HEK293 (cell line): Measurements from ENCODE around the gene CACNA2D1.

ENCODE experiments used
- CTCF ChIA-PET: fragments of 350-600 bp; formaldehyde crosslinking; extraction: SDS; loops from one replicate; lab custom pipeline; 2021; ENCODE audit warnings: antibody characterized with exemption; lab: Yijun Ruan, JAX
- POLR2A ChIA-PET: fragments of 300-600 bp; formaldehyde crosslinking; extraction: SDS; loops from one replicate; lab custom pipeline; 2020; ENCODE audit warnings: antibody characterized with exemption, inconsistent platforms; lab: Yijun Ruan, JAX
- H3K27ac ChIP-seq: fragments of 200-500 bp; sonication (Bioruptor generic); 2 replicates; pipeline ENCODE4 v1.5.1; 2014; ENCODE audit warnings: low read depth, low read length, control low read depth, inconsistent platforms; ENCODE audit errors: extremely low read depth
- H3K36me3 ChIP-seq, 2 experiments: fragments of 200-500 bp in 1 of 2; sonication (Bioruptor generic) in 1 of 2; 1 replicate in 1 of 2; 2 replicates in 1 of 2; pipeline ENCODE4 v1.5.1; 2014 to 2017; ENCODE audit warnings: inconsistent platforms in 2 of 2, low read length in 2 of 2; ENCODE audit not compliant: control insufficient read depth in 2 of 2, insufficient read depth in 1 of 2
- H3K4me1 ChIP-seq: fragments of 200-500 bp; sonication (Bioruptor generic); 2 replicates; pipeline ENCODE4 v1.5.1; 2014; ENCODE audit warnings: mild to moderate bottlenecking, low read length, inconsistent platforms; ENCODE audit not compliant: control insufficient read depth, insufficient read depth
- H3K4me3 ChIP-seq: 2 replicates; pipeline ENCODE4 v1.5.1; 2011; ENCODE audit warnings: low read depth, mild to moderate bottlenecking, control low read depth, low read length, moderate library complexity
- H3K9me3 ChIP-seq: fragments of 200-500 bp; sonication (Bioruptor generic); 2 replicates; pipeline ENCODE4 v1.5.1; 2014; ENCODE audit warnings: low read depth, low read length, inconsistent platforms; ENCODE audit not compliant: control insufficient read depth, insufficient read depth
- EGR2 ChIP-seq: fragments of 450-650 bp; formaldehyde crosslinking; IDR thresholded peaks from 2 replicates; pipeline ENCODE4 v1.5.1; 2016; ENCODE audit warnings: low read depth, missing biosample characterization, missing genetic modification characterization
- GLIS2 ChIP-seq: fragments of 450-650 bp; formaldehyde crosslinking; IDR thresholded peaks from 2 replicates; pipeline ENCODE4 v1.5.1; 2016; ENCODE audit warnings: missing biosample characterization, missing genetic modification characterization
- KLF10 ChIP-seq: fragments of 450-650 bp; IDR thresholded peaks from 2 replicates; pipeline ENCODE4 v1.5.1; 2018; ENCODE audit warnings: missing biosample characterization, mild to moderate bottlenecking, missing genetic modification characterization
- KLF7 ChIP-seq: fragments of 450-650 bp; formaldehyde crosslinking; IDR thresholded peaks from 2 replicates; pipeline ENCODE4 v1.5.1; 2016; ENCODE audit warnings: missing biosample characterization, missing genetic modification characterization, borderline replicate concordance
- OSR2 ChIP-seq: fragments of 450-650 bp; formaldehyde crosslinking; IDR thresholded peaks from 2 replicates; pipeline ENCODE4 v1.5.1; 2016; ENCODE audit warnings: missing biosample characterization, missing genetic modification characterization
- SP2 ChIP-seq: fragments of 450-650 bp; formaldehyde crosslinking; IDR thresholded peaks from 2 replicates; pipeline ENCODE4 v1.5.1; 2016; ENCODE audit warnings: missing biosample characterization, missing genetic modification characterization
- SP3 ChIP-seq: fragments of 450-650 bp; formaldehyde crosslinking; IDR thresholded peaks from 2 replicates; pipeline ENCODE4 v1.5.1; 2016; ENCODE audit warnings: missing biosample characterization, missing genetic modification characterization
- YY1 ChIP-seq: fragments of 450-650 bp; formaldehyde crosslinking; IDR thresholded peaks from 2 replicates; pipeline ENCODE4 v1.5.1; 2018; ENCODE audit warnings: missing biosample characterization, missing genetic modification characterization
- ZBTB20 ChIP-seq: fragments of 450-650 bp; formaldehyde crosslinking; IDR thresholded peaks from 2 replicates; pipeline ENCODE4 v1.5.1; 2016; ENCODE audit warnings: missing biosample characterization, missing genetic modification characterization
- ZBTB48 ChIP-seq: fragments of 450-650 bp; formaldehyde crosslinking; IDR thresholded peaks from 2 replicates; pipeline ENCODE4 v1.5.1; 2016; ENCODE audit warnings: missing biosample characterization, missing genetic modification characterization
- ZNF114 ChIP-seq: fragments of 450-650 bp; formaldehyde crosslinking; IDR thresholded peaks from 2 replicates; pipeline ENCODE4 v1.5.0; 2017; ENCODE audit warnings: missing biosample characterization, missing genetic modification characterization
- ZNF138 ChIP-seq: fragments of 450-650 bp; formaldehyde crosslinking; IDR thresholded peaks from 2 replicates; pipeline ENCODE4 v1.5.1; 2016; ENCODE audit warnings: missing biosample characterization, missing genetic modification characterization, borderline replicate concordance
- ZNF146 ChIP-seq: fragments of 450-650 bp; formaldehyde crosslinking; IDR thresholded peaks from 2 replicates; pipeline ENCODE4 v1.5.1; 2016; ENCODE audit warnings: missing biosample characterization, missing genetic modification characterization
- ZNF214 ChIP-seq: fragments of 450-650 bp; formaldehyde crosslinking; IDR thresholded peaks from 2 replicates; pipeline ENCODE4 v1.5.1; 2017; ENCODE audit warnings: missing biosample characterization, mild to moderate bottlenecking, missing genetic modification characterization, borderline replicate concordance
- ZNF37A ChIP-seq: fragments of 450-650 bp; IDR thresholded peaks from 2 replicates; pipeline ENCODE4 v1.5.1; 2018; ENCODE audit warnings: missing biosample characterization, missing genetic modification characterization
- ZNF391 ChIP-seq: fragments of 450-650 bp; formaldehyde crosslinking; IDR thresholded peaks from 2 replicates; pipeline ENCODE4 v1.5.1; 2016; ENCODE audit warnings: low read depth, missing biosample characterization, missing genetic modification characterization, borderline replicate concordance
- ZNF521 ChIP-seq: fragments of 450-650 bp; formaldehyde crosslinking; IDR thresholded peaks from 2 replicates; pipeline ENCODE4 v1.5.1; 2017; ENCODE audit warnings: missing biosample characterization, mild to moderate bottlenecking, missing genetic modification characterization
- ZNF560 ChIP-seq: fragments of 450-650 bp; formaldehyde crosslinking; IDR thresholded peaks from 2 replicates; pipeline ENCODE4 v1.5.1; 2017; ENCODE audit warnings: missing biosample characterization, missing genetic modification characterization, borderline replicate concordance
- ZNF660 ChIP-seq: fragments of 450-650 bp; IDR thresholded peaks from 2 replicates; pipeline ENCODE4 v1.5.1; 2018; ENCODE audit warnings: missing biosample characterization, mild to moderate bottlenecking, missing genetic modification characterization
- ZNF670 ChIP-seq: fragments of 450-650 bp; formaldehyde crosslinking; IDR thresholded peaks from 2 replicates; pipeline ENCODE4 v1.5.1; 2016; ENCODE audit warnings: missing biosample characterization, missing genetic modification characterization, low read depth
- ZNF677 ChIP-seq: fragments of 450-650 bp; IDR thresholded peaks from 2 replicates; pipeline ENCODE4 v1.5.0; 2018; ENCODE audit warnings: missing biosample characterization, mild to moderate bottlenecking, missing genetic modification characterization, moderate library complexity
- ZNF747 ChIP-seq: fragments of 450-650 bp; formaldehyde crosslinking; IDR thresholded peaks from 2 replicates; pipeline ENCODE4 v1.5.1; 2016; ENCODE audit warnings: missing biosample characterization, missing genetic modification characterization
- ZNF777 ChIP-seq: fragments of 450-650 bp; formaldehyde crosslinking; IDR thresholded peaks from 2 replicates; pipeline ENCODE4 v1.5.1; 2017; ENCODE audit warnings: missing biosample characterization, missing genetic modification characterization, borderline replicate concordance
- TF ChIP-seq, protein P1 (sequence below): fragments of 450-650 bp; formaldehyde crosslinking; IDR thresholded peaks from 2 replicates; pipeline ENCODE4 v1.5.1; 2016; ENCODE audit warnings: missing biosample characterization, missing genetic modification characterization
- TF ChIP-seq, protein P2 (sequence below): fragments of 450-650 bp; formaldehyde crosslinking; IDR thresholded peaks from 2 replicates; pipeline ENCODE4 v1.5.1; 2016; ENCODE audit warnings: missing biosample characterization, missing genetic modification characterization
- TF ChIP-seq, protein P3 (sequence below): fragments of 450-650 bp; formaldehyde crosslinking; IDR thresholded peaks from 2 replicates; pipeline ENCODE4 v1.5.1; 2016; ENCODE audit warnings: missing biosample characterization, missing genetic modification characterization
- TF ChIP-seq, protein P4 (sequence below): fragments of 450-650 bp; formaldehyde crosslinking; IDR thresholded peaks from 2 replicates; pipeline ENCODE4 v1.5.1; 2016; ENCODE audit warnings: missing biosample characterization, missing genetic modification characterization, borderline replicate concordance

Gene CACNA2D1

DNA sequence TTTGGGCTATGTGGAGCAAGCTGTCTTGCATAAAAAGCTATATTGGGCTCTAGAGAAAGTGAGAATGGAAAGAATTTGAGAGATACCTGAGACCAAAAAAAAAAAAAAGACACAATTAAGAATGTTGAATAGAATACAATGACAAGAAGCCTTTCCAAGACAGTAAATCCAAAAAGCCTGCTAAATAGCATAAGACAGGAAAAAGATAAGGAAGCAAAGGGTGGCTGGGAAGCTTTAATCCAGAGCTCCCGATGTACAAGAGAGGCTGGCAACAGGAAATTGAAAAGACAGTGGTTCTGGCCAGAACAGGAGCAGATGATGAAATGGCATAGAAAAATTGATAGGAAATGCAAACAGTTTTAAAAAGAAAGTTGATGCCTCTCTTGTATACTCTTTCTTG is 174.9 kb downstream of the CACNA2D1 start:
- H3K4me3 ChIP-seq, result no peak overlapping the region
- no peaks in the 10 kb centered on the region for H3K36me3 ChIP-seq
- CTCF ChIA-PET, result interaction anchor here (0.5 to 0.6 kb wide), 2 partner anchors 143 to 695 kb away, joined by 3 to 5 read pairs; no protein-coding TSS in a partner anchor
- no peaks in the 10 kb centered on the region for H3K9me3 ChIP-seq
- POLR2A ChIA-PET, result no interaction called here
- H3K4me1 ChIP-seq, result peaks cover 8% of the 10 kb centered on the region
- no peak overlapping the region for H3K27ac ChIP-seq
- TF ChIP-seq ZNF214 (tag by site-specific recombination), result no peak

DNA sequence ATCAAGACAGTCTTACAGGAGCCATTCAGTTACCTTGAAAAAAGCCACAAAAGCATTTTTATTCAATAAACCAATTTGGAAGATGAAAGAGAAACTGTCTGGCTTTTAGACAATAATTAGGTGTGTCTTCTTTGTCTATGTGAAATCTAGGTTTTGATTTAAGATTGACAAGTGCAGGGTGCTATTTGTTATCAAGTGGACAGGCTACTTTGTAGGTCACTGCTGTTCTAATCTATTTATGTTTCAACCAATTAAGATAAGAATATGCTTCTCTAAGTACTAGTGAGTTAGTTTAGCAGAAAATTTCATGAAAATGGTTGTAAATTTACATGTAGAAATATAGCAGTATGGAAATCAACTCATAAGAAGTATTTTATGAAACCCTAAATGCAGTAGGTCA is 177.5 kb downstream of the CACNA2D1 start:
- POLR2A ChIA-PET, result no interaction called here
- no peak overlapping the region for H3K4me3 ChIP-seq

DNA sequence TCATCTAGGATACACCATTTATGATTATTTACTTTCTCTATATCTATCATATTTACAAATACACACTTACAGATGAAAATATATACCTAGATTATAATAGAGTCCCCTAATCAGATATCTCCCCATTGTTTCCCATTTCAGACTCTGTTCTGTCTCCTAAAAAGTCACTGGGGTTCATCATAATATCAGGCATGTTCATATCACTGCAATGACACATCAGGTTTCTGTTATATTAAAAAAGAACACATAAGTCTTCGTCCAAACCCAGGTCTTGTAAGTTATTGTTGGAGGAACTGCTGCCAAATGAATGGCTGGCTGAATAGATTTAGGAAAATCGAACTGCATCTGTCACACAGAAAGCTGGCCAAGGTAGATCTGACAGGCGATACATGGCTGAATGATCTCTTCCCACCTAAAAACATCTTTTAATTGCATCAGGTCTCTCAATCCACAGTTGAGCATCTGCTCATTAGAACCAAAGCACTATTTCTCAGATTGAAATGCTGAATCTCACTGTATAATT is 178.7 kb downstream of the CACNA2D1 start:
- POLR2A ChIA-PET, result no interaction called here
- TF ChIP-seq ZNF660 (no peak), YY1 (tag by site-specific recombination) (no peak), SP2 (tag by site-specific recombination) (no peak), KLF7 (tag by site-specific recombination) (no peak), EGR2 (tag by site-specific recombination) (no peak), ZNF777 (tag by site-specific recombination) (no peak), ZNF670 (tag by site-specific recombination) (no peak), GLIS2 (tag by site-specific recombination) (no peak), KLF10 (tag by site-specific recombination) (no peak), ZNF114 (tag by site-specific recombination) (no peak)
- TF ChIP-seq, protein P1, sequence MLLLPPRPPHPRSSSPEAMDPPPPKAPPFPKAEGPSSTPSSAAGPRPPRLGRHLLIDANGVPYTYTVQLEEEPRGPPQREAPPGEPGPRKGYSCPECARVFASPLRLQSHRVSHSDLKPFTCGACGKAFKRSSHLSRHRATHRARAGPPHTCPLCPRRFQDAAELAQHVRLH, result no peak
- TF ChIP-seq, protein P2, sequence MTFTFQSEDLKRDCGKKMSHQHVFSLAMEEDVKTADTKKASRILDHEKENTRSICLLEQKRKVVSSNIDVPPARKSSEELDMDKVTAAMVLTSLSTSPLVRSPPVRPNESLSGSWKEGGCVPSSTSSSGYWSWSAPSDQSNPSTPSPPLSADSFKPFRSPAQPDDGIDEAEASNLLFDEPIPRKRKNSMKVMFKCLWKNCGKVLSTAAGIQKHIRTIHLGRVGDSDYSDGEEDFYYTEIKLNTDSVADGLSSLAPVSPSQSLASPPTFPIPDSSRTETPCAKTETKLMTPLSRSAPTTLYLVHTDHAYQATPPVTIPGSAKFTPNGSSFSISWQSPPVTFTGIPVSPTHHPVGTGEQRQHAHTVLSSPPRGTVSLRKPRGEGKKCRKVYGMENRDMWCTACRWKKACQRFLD, result no peak
- TF ChIP-seq, protein P3, sequence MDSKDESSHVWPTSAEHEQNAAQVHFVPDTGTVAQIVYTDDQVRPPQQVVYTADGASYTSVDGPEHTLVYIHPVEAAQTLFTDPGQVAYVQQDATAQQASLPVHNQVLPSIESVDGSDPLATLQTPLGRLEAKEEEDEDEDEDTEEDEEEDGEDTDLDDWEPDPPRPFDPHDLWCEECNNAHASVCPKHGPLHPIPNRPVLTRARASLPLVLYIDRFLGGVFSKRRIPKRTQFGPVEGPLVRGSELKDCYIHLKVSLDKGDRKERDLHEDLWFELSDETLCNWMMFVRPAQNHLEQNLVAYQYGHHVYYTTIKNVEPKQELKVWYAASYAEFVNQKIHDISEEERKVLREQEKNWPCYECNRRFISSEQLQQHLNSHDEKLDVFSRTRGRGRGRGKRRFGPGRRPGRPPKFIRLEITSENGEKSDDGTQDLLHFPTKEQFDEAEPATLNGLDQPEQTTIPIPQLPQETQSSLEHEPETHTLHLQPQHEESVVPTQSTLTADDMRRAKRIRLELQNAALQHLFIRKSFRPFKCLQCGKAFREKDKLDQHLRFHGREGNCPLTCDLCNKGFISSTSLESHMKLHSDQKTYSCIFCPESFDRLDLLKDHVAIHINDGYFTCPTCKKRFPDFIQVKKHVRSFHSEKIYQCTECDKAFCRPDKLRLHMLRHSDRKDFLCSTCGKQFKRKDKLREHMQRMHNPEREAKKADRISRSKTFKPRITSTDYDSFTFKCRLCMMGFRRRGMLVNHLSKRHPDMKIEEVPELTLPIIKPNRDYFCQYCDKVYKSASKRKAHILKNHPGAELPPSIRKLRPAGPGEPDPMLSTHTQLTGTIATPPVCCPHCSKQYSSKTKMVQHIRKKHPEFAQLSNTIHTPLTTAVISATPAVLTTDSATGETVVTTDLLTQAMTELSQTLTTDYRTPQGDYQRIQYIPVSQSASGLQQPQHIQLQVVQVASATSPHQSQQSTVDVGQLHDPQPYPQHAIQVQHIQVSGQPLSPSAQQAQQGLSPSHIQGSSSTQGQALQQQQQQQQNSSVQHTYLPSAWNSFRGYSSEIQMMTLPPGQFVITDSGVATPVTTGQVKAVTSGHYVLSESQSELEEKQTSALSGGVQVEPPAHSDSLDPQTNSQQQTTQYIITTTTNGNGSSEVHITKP (tag by site-specific recombination), result no peak
- TF ChIP-seq, all 188 proteins: peak for 0
- CTCF ChIA-PET, result no interaction called here
- H3K4me1 ChIP-seq, result peaks cover 8% of the 10 kb centered on the region
- no peaks in the 10 kb centered on the region for H3K36me3 ChIP-seq
- no peaks in the 10 kb centered on the region for H3K9me3 ChIP-seq
- H3K27ac ChIP-seq, result no peak overlapping the region
- H3K4me3 ChIP-seq, result no peak overlapping the region

More for the DNA sequence above, 177.5 kb downstream of the CACNA2D1 start:
- TF ChIP-seq ZNF677, result no peak
- TF ChIP-seq ZNF560 (tag by site-specific recombination), result no peak
- TF ChIP-seq, protein P4, sequence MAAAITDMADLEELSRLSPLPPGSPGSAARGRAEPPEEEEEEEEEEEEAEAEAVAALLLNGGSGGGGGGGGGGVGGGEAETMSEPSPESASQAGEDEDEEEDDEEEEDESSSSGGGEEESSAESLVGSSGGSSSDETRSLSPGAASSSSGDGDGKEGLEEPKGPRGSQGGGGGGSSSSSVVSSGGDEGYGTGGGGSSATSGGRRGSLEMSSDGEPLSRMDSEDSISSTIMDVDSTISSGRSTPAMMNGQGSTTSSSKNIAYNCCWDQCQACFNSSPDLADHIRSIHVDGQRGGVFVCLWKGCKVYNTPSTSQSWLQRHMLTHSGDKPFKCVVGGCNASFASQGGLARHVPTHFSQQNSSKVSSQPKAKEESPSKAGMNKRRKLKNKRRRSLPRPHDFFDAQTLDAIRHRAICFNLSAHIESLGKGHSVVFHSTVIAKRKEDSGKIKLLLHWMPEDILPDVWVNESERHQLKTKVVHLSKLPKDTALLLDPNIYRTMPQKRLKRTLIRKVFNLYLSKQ (tag by site-specific recombination), result no peak
- TF ChIP-seq ZNF138 (tag by site-specific recombination), result no peak
- no peak for TF ChIP-seq ZNF146 (tag by site-specific recombination)
- no peak for TF ChIP-seq SP3
- TF ChIP-seq ZNF37A (tag by site-specific recombination), result no peak
- TF ChIP-seq OSR2 (tag by site-specific recombination), result no peak
- no peak for TF ChIP-seq ZNF747 (tag by site-specific recombination)
- no peak for TF ChIP-seq ZNF521
- no peak for TF ChIP-seq ZBTB48 (tag by site-specific recombination)
- no peak for TF ChIP-seq ZNF391 (tag by site-specific recombination)
- no peak for TF ChIP-seq ZBTB20 (tag by site-specific recombination)
- no peak for TF ChIP-seq SP2 (tag by site-specific recombination)
- Histone ChIP-seq H3K27ac (no peak overlapping the region), H3K36me3 (no peaks in the 10 kb centered on the region), H3K4me1 (peaks cover 8% of the 10 kb centered on the region), H3K9me3 (no peaks in the 10 kb centered on the region)
- CTCF ChIA-PET, result no interaction called here
